Measurements from ENCODE around the gene SLC25A4. TPM values are rescaled to one million over a fixed set of nuclear protein-coding genes. Genes with fewer than 3 reads are reported as not detected.

SLC25A4 gene
- total RNA-seq, 2 donors from 2014 or later: 19.5 to 22.0 TPM

DNA sequence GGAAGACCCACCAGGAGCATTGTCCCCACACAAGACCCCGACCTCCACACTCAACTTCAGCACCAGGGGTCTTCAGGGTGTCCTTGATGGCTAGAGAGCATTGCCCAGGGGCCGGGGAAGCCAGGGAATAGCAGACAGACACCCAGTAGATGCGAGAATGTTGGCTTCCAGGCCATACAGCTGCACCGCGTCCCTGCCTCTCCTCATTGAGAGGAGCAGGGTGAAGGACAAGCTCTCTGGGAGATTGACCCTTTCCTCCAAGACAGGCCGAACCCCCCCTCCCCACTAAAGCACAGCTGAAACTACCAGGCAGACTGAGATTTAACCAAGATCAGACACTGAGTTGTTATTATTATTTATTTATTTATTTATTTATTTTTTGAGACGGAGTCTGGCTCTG is 42.6 kb upstream of the SLC25A4 start:
- Mint-ChIP-seq H3K27me3 (ENCODE audit: insufficient read depth) (peaks cover 5% of the 10 kb centered on the region), H3K27ac (no peak overlapping the region), H3K9me3 (no peaks in the 10 kb centered on the region), H3K4me3 (no peak overlapping the region), H3K4me1 (no peaks in the 10 kb centered on the region), H3K36me3 (ENCODE audit: low read depth) (no peaks in the 10 kb centered on the region)
- WGBS, 2 experiments (ENCODE audit: insufficient coverage in 1 of 2, insufficient read length in 1 of 2): 84 to 100% methylated on average over 2 to 6 of the region's 7 CpGs
- no peak for DNase-seq
- no peaks in the 10 kb centered on the region for H3K27me3 ChIP-seq (ENCODE audit: control insufficient read depth, insufficient read depth, low read length, poor library complexity, severe bottlenecking)
- H3K4me3 ChIP-seq (ENCODE audit: low read length): no peak overlapping the region
- H3K4me1 ChIP-seq (ENCODE audit: control insufficient read depth, insufficient read depth, low read length): no peaks in the 10 kb centered on the region
- H3K9me3 ChIP-seq (ENCODE audit: control insufficient read depth, low read length): no peaks in the 10 kb centered on the region
- TF ChIP-seq, protein P1, sequence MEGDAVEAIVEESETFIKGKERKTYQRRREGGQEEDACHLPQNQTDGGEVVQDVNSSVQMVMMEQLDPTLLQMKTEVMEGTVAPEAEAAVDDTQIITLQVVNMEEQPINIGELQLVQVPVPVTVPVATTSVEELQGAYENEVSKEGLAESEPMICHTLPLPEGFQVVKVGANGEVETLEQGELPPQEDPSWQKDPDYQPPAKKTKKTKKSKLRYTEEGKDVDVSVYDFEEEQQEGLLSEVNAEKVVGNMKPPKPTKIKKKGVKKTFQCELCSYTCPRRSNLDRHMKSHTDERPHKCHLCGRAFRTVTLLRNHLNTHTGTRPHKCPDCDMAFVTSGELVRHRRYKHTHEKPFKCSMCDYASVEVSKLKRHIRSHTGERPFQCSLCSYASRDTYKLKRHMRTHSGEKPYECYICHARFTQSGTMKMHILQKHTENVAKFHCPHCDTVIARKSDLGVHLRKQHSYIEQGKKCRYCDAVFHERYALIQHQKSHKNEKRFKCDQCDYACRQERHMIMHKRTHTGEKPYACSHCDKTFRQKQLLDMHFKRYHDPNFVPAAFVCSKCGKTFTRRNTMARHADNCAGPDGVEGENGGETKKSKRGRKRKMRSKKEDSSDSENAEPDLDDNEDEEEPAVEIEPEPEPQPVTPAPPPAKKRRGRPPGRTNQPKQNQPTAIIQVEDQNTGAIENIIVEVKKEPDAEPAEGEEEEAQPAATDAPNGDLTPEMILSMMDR (conservative IDR thresholded peaks at IDR 0.05): no peak
- H3K27ac ChIP-seq (ENCODE audit: low read depth, low read length): no peak overlapping the region
- no peak overlapping the region for H3K9ac ChIP-seq (ENCODE audit: extremely low read depth, low read length, poor library complexity, severe bottlenecking)
- H3K36me3 ChIP-seq (ENCODE audit: control insufficient read depth, insufficient read depth, low read length): no peaks in the 10 kb centered on the region

DNA sequence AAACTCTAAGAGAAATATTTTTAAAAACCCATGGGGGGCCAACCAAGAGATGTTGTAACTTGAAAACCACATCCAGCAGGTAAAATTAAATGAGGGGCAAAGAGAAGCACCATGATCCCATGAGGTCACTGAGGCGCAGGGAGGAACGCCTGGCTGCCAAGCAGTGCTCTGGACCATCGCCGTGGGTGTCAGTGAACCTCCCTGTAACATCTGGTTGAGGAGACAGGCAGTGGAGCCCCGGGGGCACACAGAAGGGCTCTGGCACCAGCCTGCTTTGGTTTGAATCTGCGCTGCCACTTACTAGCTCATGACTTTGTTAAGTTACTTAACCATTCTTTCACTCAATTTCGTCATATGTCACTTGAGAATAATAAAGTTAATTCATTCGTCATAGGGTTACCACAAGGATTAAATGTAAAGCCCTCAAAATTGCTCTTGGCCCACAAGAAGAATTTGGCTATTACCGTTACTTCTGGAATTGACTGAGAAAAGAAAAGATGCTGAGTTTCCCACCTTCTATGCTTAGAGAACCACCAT is 41.6 kb upstream of the SLC25A4 start:
- H3K36me3 Mint-ChIP-seq (ENCODE audit: low read depth): no peaks in the 10 kb centered on the region
- Histone ChIP-seq H3K27me3 (ENCODE audit: control insufficient read depth, insufficient read depth, low read length, poor library complexity, severe bottlenecking) (no peaks in the 10 kb centered on the region), H3K27ac (ENCODE audit: low read depth, low read length) (no peak overlapping the region), H3K4me1 (ENCODE audit: control insufficient read depth, insufficient read depth, low read length) (peaks cover under 1% of the 10 kb centered on the region), H3K36me3 (ENCODE audit: control insufficient read depth, insufficient read depth, low read length) (no peaks in the 10 kb centered on the region), H3K4me3 (ENCODE audit: low read length) (no peak overlapping the region), H3K9me3 (ENCODE audit: control insufficient read depth, low read length) (no peaks in the 10 kb centered on the region), H3K9ac (ENCODE audit: extremely low read depth, low read length, poor library complexity, severe bottlenecking) (no peak overlapping the region)
- peaks cover 5% of the 10 kb centered on the region for H3K27me3 Mint-ChIP-seq (ENCODE audit: insufficient read depth)
- H3K9me3 Mint-ChIP-seq: no peaks in the 10 kb centered on the region
- no peak overlapping the region for H3K27ac Mint-ChIP-seq
- no peak overlapping the region for H3K4me3 Mint-ChIP-seq
- peaks cover 6% of the 10 kb centered on the region for H3K4me1 Mint-ChIP-seq
- TF ChIP-seq, protein P1 (conservative IDR thresholded peaks at IDR 0.05): no peak
- no peak for DNase-seq
- WGBS, 2 experiments (ENCODE audit: insufficient coverage in 1 of 2, insufficient read length in 1 of 2): 91 to 92% methylated on average over 9 of the region's 9 CpGs

DNA sequence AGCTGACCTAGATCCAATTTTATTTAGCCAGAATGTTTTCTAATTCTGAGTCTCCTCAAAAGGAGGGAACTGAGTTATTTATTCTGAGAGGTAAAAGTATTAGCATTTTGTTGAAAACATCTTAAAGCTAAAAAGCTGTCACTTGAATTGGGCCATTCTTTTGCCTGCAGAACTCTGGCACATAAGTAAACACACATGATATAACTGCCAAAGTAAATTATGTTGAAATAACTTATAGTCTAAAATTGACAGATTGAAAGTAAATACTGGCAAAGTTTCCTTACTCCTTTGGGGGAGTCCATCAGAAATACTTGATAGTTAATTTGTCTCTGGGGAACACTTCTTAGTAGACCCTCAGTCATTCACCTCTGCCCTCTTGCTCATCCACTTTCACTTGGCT is 38.3 kb upstream of the SLC25A4 start:
- no peak for DNase-seq
- peaks cover 5% of the 10 kb centered on the region for H3K9me3 ChIP-seq (ENCODE audit: control insufficient read depth, low read length)
- Mint-ChIP-seq H3K36me3 (ENCODE audit: low read depth) (no peaks in the 10 kb centered on the region), H3K4me3 (no peak overlapping the region), H3K27me3 (ENCODE audit: insufficient read depth) (peaks cover 5% of the 10 kb centered on the region), H3K27ac (no peak overlapping the region), H3K9me3 (peaks cover 5% of the 10 kb centered on the region), H3K4me1 (peaks cover 28% of the 10 kb centered on the region)
- H3K9ac ChIP-seq (ENCODE audit: extremely low read depth, low read length, poor library complexity, severe bottlenecking): no peak overlapping the region
- no peaks in the 10 kb centered on the region for H3K27me3 ChIP-seq (ENCODE audit: control insufficient read depth, insufficient read depth, low read length, poor library complexity, severe bottlenecking)
- H3K4me3 ChIP-seq (ENCODE audit: low read length): no peak overlapping the region
- H3K27ac ChIP-seq (ENCODE audit: low read depth, low read length): no peak overlapping the region
- TF ChIP-seq, protein P1 (conservative IDR thresholded peaks at IDR 0.05): no peak
- peaks cover 6% of the 10 kb centered on the region for H3K4me1 ChIP-seq (ENCODE audit: control insufficient read depth, insufficient read depth, low read length)
- H3K36me3 ChIP-seq (ENCODE audit: control insufficient read depth, insufficient read depth, low read length): no peaks in the 10 kb centered on the region
